ENCODE measurements around the gene SNHG17. TPM values are rescaled to one million over a fixed set of nuclear protein-coding genes. Genes with fewer than 3 reads are reported as not detected.
"Not testable (repeated sequence)": the region's sequence is repeated elsewhere in the genome, so short reads cannot be mapped to it uniquely, and the experiment has no call there.

The SNHG17 gene
- total and polyA plus RNA-seq, 8 donors, result 12.8 to 38.7 (median 17.0) TPM

DNA sequence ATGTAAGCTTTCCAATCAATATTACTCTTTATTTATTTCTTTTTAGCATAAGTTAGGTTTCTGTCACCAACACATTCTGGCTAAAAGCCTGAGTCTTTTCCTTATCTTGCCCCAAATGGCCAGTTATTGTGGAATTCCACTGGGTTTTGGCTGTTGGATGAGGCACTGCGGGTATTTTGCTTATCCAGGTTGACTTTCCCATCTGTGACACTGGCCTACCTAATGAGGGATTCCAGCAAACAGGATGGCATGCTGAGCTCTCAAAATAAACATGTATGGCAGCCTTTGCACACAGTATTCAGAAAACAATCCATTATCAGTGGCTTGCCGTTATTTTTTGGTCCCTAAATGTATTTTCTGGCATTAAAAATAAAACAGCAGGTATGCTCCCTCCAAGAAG is 31.0 kb upstream of the SNHG17 start:
- no peak overlapping the region for H3K27ac ChIP-seq
- intact Hi-C loops (cut with DNase I), result no loop called here
- no peak for DNase-seq
- 37 to 38% methylated on average over 2 of the region's 2 CpGs for WGBS, 2 donors
- no peaks in the 10 kb centered on the region for H3K36me3 ChIP-seq
- no peak for ATAC-seq
- FAIRE-seq, result no peak
- H3K4me1 ChIP-seq, result no peaks in the 10 kb centered on the region
- no peak overlapping the region for H3K4me3 ChIP-seq
- TF ChIP-seq, protein P1, sequence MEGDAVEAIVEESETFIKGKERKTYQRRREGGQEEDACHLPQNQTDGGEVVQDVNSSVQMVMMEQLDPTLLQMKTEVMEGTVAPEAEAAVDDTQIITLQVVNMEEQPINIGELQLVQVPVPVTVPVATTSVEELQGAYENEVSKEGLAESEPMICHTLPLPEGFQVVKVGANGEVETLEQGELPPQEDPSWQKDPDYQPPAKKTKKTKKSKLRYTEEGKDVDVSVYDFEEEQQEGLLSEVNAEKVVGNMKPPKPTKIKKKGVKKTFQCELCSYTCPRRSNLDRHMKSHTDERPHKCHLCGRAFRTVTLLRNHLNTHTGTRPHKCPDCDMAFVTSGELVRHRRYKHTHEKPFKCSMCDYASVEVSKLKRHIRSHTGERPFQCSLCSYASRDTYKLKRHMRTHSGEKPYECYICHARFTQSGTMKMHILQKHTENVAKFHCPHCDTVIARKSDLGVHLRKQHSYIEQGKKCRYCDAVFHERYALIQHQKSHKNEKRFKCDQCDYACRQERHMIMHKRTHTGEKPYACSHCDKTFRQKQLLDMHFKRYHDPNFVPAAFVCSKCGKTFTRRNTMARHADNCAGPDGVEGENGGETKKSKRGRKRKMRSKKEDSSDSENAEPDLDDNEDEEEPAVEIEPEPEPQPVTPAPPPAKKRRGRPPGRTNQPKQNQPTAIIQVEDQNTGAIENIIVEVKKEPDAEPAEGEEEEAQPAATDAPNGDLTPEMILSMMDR (IDR thresholded peaks at IDR 0.05), result no peak
- H3K27me3 ChIP-seq, result no peaks in the 10 kb centered on the region
- no peaks in the 10 kb centered on the region for H3K9me3 ChIP-seq

DNA sequence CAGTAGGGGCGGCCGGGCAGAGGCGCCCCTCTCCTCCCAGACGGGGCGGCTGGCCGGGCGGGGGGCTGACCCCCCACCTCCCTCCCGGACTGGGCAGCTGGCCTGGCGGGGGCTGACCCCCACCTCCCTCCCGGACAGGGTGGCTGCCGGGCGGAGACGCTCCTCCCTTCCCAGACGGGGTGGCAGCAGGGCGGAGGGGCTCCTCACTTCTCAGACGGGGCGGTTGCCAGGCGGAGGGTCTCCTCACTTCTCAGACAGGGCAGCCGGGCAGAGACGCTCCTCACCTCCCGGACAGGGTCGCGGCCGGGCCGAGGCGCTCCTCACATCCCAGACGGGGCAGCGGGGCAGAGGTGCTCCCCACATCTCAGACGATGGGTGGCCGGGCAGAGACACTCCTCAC is 26.4 kb upstream of the SNHG17 start:
- WGBS, 2 donors, result 90 to 91% methylated on average over 23 to 30 of the region's 30 CpGs
- intact Hi-C loops (cut with DNase I); H3K27ac ChIP-seq; H3K27me3 ChIP-seq; H3K36me3 ChIP-seq; H3K4me1 ChIP-seq; H3K9me3 ChIP-seq; FAIRE-seq; H3K4me3 ChIP-seq; ATAC-seq: not testable (repeated sequence)
- DNase-seq, result peak in 1 of 6 donors; percentile 64

DNA sequence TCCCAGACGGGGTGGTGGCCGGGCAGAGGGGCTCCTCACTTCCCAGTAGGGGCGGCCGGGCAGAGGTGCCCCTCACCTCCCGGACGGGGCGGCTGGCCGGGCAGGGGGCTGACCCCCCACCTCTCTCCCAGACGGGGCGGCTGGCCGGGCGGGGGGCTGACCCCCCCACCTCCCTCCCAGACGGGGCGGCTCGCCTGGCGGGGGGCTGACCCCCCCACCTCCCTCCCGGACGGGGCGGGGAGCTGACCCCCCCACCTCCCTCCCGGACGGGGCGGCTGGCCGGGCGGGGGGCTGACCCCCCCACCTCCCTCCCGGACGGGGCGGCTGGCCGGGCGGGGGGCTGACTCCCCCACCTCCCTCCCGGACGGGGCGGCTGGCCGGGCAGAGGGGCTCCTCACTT is 26.0 kb upstream of the SNHG17 start:
- ATAC-seq; H3K27ac ChIP-seq; H3K4me3 ChIP-seq; intact Hi-C loops (cut with DNase I); H3K9me3 ChIP-seq; FAIRE-seq; H3K36me3 ChIP-seq; H3K27me3 ChIP-seq; H3K4me1 ChIP-seq: not testable (repeated sequence)
- 88 to 89% methylated on average over 8 to 25 of the region's 33 CpGs for WGBS, 2 donors
- DNase-seq, result peak in 1 of 6 donors; percentile 17

DNA sequence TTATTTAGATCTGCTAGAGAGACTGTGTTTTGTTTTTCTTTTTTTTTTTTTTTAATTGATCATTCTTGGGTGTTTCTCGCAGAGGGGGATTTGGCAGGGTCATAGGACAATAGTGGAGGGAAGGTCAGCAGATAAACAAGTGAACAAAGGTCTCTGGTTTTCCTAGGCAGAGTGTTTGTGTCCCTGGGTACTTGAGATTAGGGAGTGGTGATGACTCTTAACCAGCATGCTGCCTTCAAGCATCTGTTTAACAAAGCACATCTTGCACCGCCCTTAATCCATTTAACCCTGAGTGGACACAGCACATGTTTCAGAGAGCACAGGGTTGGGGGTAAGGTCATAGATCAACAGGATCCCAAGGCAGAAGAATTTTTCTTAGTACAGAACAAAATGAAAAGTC is 25.5 kb upstream of the SNHG17 start:
- intact Hi-C loops (cut with DNase I); H3K9me3 ChIP-seq; H3K36me3 ChIP-seq; H3K4me3 ChIP-seq; H3K27ac ChIP-seq; FAIRE-seq; H3K27me3 ChIP-seq; H3K4me1 ChIP-seq; DNase-seq: not testable (repeated sequence)
- WGBS, 2 donors, result 0% methylated on average over 1 of the region's 2 CpGs; no CpG with 5 or more reads in 1 of the 2 donors
- ATAC-seq, result peak in 2 of 4 donors; percentile 31 to 34

DNA sequence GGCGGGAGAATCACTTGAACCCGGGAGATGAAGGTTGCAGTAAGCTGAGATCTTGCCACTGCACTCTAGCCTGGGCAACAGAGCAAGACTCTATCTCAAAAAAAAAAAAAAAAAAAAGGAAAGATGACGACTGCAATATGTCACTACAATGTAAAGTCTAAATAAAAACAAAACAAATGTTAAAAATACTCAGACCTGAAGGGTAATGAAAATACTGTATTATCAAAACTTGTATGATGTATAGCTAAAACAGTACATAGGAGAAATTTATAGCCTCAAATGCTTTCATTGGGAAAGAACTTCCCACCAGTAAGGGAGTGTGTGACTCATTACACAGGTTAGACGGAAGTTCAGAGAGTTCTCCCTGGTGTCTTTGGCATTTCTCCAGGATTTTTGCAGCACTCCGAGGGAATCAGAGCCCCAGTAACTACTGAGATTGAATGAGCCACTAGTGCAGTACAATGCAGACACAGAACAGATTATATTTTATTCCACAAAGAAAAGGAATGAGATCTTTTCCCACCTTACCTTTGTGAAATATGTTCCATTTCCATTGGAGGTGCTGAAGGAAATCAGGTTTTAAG is 25.0 kb upstream of the SNHG17 start:
- no peak for FAIRE-seq
- DNase-seq, result peak in 3 of 6 donors; percentile 27 to 44 (median 39)
- peak overlapping the region in 1 of 4 donors; percentile 12 for H3K27ac ChIP-seq

DNA sequence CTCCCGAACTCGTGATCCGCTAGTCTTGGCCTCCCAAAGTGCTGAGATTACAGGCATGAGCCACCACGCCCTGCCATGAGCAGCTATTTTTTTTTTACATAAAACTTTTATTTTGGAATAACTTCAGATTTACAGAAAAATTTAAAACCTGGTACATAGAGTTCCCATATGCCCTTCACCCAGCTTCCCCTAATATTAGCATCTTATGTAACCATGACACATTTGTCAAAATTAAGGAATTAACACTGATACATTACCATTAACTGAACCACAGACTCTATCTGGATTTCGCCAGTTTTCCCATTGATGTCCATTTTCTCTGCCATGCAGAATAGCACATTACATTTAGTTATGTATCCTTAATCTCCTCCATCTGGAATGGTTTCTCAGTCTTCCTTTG is 23.2 kb upstream of the SNHG17 start:
- no peaks in the 10 kb centered on the region for H3K36me3 ChIP-seq
- H3K27ac ChIP-seq, result no peak overlapping the region
- TF ChIP-seq, protein P1 (IDR thresholded peaks at IDR 0.05), result no peak
- intact Hi-C loops (cut with DNase I), result no loop called here
- DNase-seq (no peak), FAIRE-seq (no peak), ATAC-seq (no peak)
- no peak overlapping the region for H3K4me3 ChIP-seq
- 84 to 93% methylated on average over 5 of the region's 5 CpGs for WGBS, 2 donors
- H3K9me3 ChIP-seq, result no peaks in the 10 kb centered on the region
- no peaks in the 10 kb centered on the region for H3K27me3 ChIP-seq
- H3K4me1 ChIP-seq, result peaks cover 0 to 3% (median 0%) of the 10 kb centered on the region in 3 donors

More for the DNA sequence above, 25.0 kb upstream of the SNHG17 start:
- 43 to 44% methylated on average over 5 of the region's 5 CpGs for WGBS, 2 donors
- Histone ChIP-seq H3K9me3 (no peaks in the 10 kb centered on the region), H3K36me3 (no peaks in the 10 kb centered on the region), H3K4me1 (peaks cover 0 to 3% (median 0%) of the 10 kb centered on the region in 3 donors), H3K27me3 (no peaks in the 10 kb centered on the region), H3K4me3 (no peak overlapping the region)
- peak; percentile 85 to 96 (median 95) for ATAC-seq
- intact Hi-C loops (cut with DNase I), result no loop called here
- TF ChIP-seq, protein P1 (IDR thresholded peaks at IDR 0.05), result no peak

All from pancreas (tissue), 10 donors.